GM18519 (cell line): Measurements from ENCODE around the gene IMPG1.
"Not testable (repeated sequence)": the region's sequence is repeated elsewhere in the genome, so short reads cannot be mapped to it uniquely, and the experiment has no call there.

Experiments used
- ATAC-seq: cut with Tn5 transposase; IDR thresholded peaks from one replicate; pipeline ENCODE4 v1.9.1; 2021; ENCODE audit warnings: mild to moderate bottlenecking, moderate library complexity; ENCODE audit not compliant: unreplicated experiment, low FRiP score

IMPG1 gene

DNA sequence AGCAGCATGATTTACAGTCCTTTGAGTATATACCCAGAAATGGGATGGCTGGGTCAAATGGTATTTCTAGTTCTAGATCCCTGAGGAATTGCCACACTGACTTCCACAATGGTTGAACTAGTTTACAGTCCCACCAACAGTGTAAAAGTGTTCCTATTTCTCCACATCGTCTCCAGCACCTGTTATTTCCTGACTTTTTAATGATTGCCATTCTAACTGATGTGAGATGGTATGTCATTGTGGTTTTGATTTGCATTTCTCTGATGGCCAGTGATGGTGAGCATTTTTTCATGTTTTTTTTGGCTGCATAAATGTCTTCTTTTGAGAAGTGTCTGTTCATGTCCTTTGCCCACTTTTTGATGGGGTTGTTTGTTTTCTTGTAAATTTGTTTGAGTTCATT, 172.2 kb downstream of the IMPG1 start:
- ATAC-seq: not testable (repeated sequence)

DNA sequence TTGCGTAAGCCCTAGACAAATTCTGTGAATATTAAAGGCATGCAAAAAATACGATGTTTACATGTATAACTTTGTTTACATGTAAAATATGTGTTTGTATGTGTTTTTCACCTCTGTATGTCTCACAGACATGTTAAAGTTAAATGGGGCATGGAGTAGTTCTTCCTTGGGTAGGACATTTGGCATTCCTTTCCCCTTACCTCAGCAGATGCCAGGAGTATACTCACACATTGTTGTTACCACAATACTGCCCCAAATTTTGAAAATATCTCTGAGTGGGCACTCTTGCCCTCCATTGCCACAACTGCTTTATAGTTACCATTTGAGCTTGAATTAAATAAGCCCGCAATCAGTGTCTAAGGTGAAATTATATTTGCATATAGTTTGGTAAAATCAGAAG, 175.9 kb downstream of the IMPG1 start:
- ATAC-seq: no peak

DNA sequence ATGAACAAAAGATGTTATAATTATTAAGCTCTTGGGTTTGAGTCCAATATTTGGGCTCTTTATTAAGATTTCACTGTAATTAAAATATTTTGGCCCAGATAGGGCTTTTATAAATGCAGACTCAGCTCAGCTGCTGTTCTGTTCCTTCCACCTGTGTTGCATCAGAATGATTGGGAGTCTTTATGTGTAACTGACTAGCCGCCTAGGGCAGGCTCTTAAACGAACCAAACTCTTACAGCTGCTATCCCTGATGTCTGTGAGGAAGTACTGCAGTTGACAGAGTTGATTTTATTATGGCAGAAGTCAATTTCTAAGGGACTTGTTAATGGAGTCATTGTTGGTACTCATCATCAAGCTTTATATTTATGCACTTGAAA, 178.7 kb downstream of the IMPG1 start:
- no peak for ATAC-seq

GRCh38 chr6:75893058-75893775, 179.2 kb downstream of the IMPG1 start:
- ATAC-seq: peak; percentile 89

DNA sequence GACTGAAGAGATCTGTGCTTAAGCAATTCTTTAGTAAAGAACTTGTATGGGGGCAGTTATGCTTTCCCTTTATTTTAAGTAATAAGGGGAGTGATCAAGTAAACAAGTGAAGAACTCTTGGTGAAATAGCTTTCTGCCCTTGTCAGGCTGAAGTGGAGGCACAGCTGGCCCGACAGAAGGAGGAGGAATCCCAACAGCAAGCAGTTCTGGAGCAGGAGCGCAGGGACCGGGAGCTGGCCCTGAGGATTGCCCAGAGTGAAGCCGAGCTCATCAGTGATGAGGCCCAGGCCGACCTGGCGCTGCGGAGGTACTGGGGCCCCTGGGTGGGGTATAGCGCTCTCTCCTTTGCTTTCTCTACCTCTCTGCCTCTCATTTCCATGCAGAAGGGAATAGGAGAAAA, 180.1 kb downstream of the IMPG1 start:
- ATAC-seq: no peak

DNA sequence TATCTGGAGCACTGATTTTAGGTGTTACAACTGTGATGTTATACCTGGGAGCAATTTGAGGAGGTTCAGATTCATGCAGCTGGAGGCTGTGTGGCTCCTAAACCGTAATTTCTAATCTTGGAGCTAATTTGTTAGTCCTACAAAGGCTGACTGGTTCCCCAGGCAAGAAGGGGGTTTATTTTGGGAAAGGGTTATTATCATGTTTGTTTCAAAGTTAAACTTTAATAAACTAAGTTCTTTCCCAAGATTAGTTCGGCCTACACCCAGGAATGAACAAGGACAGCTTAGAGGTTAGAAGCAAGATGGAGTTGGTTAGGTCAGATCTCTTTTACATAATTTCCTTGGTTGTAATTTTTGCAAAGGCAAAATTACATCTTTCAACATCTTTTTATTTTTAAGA, 187.6 kb downstream of the IMPG1 start:
- no peak for ATAC-seq

DNA sequence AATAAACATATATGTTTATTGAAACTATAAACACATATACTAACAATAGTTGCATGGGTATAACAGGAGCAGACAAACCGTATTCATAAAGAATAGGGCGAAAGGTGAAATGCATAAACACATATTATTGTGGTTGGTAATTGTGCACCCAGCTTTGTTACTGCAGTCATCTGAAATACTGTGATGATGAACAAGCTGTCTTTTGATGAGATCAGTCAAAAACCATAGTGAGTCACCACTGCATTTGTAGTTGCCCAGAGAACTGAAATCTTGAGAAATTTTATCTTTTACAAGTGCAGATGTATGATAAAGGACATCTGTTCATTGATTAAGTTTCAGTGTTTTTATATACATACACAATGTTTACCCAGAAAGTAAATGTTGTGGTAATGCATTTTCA, 189.7 kb downstream of the IMPG1 start:
- no peak for ATAC-seq

GRCh38 chr6:75880305-75880704, 192.2 kb downstream of the IMPG1 start:
- ATAC-seq: no peak

GRCh38 chr6:75876152-75876551, 196.3 kb downstream of the IMPG1 start:
- ATAC-seq: no peak

GRCh38 chr6:75874224-75874623, 198.2 kb downstream of the IMPG1 start:
- ATAC-seq: no peak
